Stimulated activated CD4-positive, alpha-beta T cell treated with anti-CD3 and anti-CD28 coated beads, Interleukin-2, amount 100 ng/mL, for 48 hours (primary cell): ENCODE results near the gene INAFM2.

Source experiments
- DNase-seq, 2 donors: peaks; one replicate each; pipeline ENCODE4 v3.0.0-alpha.2; 2020

The INAFM2 gene

DNA sequence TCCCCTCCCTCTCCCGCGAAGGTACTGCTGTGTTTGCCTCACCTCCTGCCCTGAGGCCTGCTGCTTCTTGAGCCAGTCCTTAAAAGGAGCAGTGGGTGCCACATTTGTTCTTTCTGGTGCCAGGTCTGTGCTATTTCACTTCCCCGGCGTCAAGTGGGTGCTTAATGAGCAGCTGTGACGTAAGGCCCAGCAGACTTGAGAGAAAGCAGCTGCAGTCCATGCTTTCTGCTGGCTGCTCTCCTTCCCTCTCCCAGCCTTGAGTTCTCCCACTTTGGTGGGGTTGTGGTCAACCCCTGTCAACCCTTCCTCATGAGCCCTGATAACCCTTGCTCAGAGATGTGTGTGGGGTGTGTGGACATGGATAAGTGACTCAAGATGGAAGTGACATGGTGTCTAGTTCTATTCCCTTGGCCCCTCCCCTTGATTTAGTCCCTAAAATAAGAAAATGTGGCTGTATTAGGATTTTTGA lies 6.9 kb downstream of the INAFM2 start:
- DNase-seq: no peak

DNA sequence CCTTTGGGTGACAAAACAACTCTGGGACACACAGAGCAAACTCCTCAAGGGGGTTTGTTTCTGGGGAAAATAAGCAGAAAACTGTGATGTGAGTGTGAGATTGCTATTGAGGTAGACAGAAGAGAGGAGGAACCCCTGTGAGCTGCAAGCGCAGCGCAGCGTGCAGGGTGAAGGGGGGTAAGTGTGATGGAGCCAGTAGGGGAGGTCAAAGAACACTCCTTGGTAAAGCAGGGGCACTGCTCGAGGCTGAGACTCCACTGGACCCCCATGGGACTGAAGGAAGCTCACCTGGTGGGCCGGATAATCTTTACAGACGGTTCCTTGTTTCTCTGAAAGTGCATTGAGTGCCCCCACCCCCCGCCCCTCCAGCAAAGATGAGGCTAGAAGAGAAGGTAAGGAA lies 7.5 kb downstream of the INAFM2 start:
- DNase-seq: no peak

DNA sequence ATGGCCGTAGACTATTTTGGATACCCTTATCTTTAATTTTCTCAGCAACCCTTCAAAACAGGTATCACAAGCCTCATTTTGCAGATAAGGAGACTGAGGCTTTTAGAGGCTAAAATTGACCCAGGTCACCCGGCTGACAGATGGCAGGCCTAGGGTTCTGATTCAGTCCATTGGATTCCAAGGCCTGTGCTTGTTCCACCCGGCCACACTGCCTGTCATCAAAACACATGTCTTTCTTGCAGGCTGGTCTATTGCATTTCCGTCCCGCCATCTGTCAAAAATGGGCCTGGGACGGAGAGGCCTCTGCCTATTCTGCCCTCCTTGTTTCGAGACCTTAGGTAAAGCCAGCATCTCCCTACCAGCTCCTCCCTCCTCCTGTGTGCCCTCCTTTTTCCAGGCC lies 8.1 kb downstream of the INAFM2 start:
- no peak for DNase-seq

DNA sequence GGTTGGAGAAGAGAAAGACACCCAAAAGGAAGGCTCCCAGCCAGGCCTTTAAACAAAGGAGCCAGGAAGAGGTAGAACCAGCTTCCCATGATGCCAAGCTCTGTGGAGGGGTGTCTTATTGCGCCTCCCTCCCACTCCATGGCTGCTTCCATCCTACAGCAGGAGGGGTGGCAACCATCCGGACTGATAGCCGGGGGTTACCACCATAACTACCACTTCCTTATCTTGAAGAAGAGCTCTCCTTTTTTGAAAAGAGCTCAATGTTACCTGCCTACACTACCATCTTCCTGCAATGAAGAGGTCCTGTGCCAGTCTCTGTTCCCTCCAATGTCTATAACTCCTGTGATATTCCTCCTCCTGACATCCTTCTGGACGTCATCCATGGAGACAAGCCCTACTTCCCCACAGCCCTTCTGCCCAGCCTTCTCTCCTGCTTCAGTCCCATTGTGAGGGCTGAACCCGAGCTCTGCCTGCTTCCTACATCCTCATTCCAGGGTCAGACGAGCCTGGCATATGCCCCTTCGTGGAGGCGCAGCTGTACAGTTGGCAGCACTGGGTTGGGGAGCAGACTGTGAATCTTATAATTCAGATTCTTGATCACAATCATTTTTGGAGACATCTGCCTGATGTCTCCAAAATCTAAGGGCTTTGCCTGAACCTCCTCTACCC lies 8.8 kb downstream of the INAFM2 start:
- no peak for DNase-seq

DNA sequence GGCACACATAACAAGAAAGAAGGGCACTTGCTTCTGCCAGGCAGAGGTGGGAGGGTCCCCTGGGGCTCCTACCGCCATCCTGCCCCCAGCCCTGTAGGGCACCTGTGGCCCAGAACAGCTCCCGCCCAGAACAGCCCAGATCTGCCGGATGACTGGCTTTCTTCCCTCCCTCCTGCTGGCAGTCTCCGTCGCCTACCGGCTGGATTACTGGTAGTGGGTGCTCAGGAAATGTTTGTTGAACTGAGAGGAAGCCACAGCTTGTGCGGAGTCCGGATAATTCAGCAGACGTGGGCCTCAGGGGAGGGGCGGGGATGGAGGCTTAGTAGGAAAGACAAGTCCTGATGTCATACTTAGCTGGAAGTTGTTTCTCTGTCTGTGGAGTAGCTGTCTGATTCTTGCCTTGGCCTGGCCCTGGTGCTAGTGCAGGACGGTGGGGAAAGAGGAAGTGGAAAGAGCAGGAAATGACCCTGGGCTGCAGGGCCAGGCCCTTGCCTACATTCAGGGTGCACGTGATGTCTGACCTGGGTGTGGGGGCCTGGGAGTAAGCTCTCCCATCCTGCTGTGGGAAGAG lies 10.5 kb downstream of the INAFM2 start:
- no peak for DNase-seq

DNA sequence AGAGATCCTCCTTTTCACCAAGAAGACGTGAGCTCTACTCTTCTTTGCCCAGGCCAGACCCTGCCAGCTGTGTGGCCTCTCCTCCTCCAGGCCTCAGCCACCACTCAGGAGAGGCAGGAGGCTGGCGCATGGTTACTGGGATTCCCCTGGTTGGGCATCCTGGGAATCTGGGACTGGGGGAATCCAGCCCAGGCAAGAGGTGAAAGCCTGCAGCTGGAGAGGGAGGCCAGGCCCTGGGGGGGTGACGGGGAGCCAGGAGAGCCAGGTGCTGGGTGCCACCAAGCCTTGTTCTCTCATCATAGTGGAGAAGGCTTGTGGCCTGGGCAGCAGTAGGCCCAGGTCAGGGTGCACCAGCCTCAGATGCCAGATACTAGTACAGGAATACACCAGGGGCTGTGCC lies 11.0 kb downstream of the INAFM2 start:
- no peak for DNase-seq

DNA sequence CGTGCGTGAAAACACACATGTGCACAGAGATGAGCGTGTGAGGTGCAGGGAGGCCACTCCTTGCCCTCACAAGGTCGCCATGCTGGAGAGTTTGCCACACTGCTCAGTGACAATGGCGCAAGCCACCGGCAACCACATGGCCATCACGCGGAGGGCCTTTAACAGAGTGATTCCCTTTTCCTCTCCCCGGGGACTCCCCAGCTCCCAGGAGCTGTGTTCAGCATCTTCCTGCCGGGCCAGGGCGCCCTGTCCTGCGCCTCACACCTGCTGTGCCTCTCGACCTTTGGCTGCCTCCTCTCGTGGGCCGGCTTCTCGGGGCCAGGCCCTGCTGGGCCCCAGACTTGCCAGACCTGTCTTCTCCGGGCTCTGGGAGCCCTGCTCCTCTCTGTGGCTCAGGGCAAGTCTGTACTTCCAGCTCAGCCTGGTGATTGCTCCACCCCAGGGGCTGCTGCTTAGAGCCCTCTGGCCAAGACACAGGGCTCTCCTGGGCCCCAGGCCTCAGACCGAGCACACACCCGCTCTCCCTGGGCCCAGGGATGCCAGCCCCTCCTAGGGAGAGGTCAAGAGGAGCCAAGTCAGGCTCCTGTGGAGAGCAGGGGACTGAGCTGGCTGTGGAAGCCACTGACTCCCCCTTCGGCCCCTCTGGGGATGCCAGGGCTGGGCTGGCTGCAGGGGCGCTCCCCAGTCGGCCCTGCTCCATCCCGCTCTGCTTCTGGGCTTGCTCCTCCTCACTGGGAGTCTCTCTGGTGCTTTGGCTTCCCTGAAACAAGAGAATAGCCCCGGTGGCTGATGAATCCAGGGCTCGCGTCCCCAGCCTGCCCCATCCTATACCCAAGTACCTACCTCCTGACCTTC lies 11.7 kb downstream of the INAFM2 start:
- no peak for DNase-seq

DNA sequence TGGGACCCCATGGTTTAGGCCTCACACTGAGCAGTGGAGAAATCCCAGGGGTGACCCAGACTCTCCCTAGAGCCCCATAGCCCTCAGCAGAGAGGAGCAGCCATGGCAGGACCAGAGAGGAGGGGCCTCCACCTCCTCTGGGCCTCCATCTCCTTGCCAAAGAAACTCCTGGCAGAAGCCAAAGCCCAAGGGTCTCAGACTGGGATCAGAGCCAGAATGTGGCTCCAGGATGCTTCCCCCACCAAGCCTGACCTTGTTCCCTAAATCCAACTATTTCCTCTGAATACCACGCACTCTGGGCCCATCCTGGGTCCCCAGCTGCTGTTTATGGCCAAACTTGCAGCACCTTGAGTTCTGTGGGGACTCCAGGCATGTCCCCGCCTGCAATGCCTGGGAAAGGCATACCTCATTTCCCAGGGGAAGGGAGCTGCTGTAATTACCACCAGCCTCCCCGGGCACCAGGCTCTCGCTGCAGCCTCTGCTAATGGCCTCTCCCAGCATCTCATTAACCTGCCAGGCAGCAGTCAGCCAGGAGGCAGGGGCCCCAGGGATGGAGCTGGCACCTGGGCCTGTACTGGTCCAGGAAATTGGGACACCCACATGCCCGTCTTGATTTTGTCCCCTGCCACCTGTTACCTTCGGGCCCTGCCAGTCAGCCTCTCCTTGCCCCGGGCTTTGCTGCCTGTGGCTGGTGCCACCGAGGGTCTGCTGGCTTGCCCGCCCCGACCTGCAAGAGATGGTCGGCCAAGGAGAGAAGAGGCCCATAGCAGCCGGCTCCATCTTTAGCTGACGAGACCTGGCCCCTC lies 12.6 kb downstream of the INAFM2 start:
- no peak for DNase-seq

DNA sequence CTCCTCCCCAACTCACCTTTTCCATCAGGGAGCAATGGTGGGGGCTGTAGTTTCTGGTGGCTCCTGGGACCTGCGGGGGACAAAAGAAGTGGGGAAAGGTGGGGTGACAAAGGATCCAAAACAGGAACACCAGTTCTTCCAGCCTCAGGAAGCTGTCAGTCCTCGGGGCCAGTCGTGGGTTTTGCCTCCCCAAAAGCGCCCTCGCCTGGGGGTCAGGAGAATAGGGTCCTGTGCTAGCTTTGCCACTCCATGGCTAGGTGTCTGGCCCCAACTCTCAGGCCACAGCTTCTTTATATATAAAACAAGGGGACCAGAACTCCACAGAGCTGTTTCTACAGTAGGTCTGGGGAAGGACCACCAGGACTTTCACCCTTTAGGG lies 13.2 kb downstream of the INAFM2 start:
- DNase-seq: no peak

DNA sequence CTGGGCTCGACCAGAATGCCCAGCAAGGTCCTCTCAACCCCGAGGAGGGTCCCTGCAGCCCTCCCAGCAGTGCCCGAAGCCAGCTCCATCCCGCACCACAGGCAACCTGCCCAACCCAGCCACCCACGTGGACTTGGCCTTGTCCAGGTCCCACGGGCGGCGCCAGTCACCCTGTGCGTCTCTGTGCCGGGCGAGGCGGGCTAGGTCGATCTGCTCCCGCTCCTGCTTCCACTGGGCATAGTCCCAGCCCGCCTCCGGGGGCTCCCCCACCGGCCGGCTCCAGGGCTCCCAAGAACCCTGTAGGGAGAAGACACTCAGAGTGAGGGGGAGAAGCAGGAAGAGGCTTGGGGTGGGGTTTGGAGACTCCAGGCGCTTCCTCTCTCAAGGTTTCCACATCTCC lies 14.1 kb downstream of the INAFM2 start:
- DNase-seq: no peak

DNA sequence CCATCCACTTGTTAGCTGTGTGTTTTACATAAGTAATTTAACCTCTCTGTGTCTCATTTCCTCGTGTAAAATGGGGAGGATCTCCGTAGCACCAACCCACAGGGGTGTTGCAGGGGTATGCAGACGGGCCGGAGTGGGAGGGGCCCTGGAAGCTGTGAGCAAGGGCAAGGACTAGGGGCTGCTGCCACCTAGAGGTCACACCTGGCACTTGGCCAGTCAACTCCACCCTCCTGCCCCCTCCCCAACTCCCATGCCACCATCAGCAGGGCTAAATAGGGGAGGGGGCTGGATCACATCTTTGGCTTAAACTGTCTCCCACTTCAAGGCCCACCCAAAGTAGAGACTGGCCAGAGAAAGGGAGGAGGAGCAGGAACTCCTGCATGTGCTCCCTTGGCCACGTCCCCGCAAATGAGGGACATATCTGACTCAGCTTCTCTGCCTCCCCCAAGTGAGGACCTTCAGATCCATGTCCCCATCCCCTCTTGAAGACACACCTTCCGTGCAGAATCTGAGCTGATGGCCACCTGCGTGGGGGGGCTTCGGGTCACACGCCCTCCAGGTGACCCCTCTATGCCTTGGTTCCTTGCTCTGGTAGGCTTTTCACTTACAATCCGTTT lies 14.7 kb downstream of the INAFM2 start:
- DNase-seq: peak; percentile 70 to 79

DNA sequence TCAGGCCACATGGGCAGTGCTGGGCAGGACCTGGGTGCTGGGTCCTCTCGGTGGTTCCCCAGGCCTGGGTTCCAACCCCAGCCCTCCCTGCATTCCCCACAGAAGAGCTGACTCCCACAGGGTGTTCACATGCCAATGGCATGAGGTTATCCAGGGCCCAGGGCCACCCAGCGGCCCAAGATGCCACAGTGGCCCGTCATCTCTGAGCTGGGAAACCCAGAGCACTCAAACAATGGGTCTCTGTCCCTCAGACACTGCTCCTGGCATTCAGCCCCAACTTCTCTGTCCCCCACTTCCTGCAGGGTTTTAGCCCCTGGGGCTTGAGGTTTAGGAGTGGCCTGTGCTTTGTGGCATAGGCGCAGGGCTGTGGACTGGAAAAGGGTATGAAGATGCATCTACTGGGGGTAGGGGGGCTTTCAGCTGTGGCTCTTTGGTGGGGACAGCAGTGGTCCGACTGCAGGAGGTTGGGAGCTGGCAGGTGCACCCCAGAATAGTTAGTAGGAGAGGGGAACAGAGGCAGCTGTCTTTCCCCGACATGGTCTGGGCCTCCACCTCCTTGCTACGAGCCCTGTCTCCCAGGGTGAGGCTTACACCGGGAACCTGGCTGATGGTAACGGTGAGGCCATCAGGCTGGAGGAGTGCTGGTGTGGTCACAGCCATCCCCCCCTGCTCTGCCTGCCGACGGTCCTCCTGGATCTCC lies 15.6 kb downstream of the INAFM2 start:
- DNase-seq: no peak

DNA sequence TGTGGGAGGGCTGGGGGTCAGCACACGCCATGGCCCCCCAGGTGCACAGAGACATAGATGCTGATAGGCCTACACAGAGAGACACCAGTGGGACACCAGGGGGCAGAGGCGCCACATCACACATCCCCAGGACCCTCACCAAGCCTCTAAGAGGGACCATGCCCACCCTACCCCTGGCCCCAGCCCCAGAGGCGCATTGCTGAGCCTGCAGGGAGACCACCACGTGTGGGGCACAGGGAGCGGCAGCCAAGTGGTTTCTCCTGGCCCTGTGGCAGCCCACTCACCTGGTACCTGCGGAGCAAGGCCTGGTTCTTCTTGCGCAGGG lies 16.1 kb downstream of the INAFM2 start:
- DNase-seq: no peak

DNA sequence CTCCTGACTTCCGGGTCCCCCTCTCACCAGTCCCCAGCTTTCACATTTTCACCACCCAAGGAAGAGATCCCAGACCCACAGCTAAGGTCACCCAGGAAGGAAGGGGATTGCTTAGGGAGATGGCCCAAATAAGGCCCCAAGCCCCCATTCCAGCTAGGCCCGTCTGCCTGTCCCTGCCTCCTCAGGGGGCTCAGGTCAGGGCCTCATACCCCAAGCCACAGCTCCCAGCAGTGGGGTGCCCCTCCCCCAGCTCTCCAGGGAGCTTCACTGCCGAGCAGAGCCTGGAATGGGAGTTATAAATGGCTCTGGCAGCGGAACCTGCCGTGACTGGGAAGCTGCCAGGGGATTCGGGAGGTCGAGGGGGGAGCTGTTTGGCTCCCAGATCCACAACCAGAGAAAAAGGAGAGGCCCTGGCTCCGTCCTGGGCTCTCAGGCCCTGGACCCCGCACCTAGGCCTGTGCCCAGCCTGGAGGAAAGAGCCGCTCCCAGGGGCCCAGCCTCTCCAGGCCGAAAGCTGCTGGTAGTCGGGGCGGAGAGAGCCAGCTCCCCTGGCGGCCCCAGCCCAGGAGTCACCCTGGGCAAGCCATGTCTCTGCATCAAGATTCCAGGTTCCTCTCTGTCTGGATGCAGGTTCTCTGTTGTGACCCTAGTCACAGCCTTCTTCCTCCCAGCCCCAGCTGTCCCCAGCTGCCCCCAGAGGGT lies 16.7 kb downstream of the INAFM2 start:
- DNase-seq: no peak

DNA sequence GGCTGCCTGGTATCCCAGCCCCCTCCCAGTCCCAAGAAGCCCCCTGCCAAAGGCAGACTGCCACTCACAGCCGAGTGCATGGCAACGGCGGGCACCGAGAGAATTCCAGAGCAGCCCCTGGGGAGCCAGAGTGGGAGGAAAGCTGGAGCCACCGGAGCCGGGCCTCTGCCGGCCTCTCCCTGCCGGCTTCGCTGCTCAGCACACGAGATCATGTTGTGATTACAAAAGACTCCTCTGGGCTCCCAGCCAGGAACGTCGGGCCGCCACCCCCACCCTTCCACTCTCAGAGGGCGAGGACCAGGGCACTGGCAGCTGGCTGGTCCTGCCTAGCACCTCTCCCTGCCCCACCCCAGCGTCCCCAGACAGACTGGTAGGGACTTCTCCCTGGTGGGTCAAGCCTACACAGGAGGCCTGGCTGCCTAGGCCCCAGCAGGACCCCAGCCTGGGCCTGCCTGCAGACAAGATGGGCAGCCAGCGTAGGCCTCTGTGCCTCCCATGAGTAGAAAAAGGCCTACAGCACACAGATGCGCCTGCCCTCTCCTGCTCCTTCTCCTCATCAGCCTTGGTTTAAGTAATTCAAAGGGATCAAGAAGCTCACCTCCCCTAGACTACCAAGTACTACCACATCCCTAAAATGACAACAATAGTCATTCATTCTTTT lies 17.4 kb downstream of the INAFM2 start, which contains the start of gene CCDC9B:
Gene CCDC9B, minus strand, starts transcription at position 200 of the 661 bp plus-strand sequence. Its CDS starts 120 bp downstream, at position 80.
- DNase-seq: no peak

DNA sequence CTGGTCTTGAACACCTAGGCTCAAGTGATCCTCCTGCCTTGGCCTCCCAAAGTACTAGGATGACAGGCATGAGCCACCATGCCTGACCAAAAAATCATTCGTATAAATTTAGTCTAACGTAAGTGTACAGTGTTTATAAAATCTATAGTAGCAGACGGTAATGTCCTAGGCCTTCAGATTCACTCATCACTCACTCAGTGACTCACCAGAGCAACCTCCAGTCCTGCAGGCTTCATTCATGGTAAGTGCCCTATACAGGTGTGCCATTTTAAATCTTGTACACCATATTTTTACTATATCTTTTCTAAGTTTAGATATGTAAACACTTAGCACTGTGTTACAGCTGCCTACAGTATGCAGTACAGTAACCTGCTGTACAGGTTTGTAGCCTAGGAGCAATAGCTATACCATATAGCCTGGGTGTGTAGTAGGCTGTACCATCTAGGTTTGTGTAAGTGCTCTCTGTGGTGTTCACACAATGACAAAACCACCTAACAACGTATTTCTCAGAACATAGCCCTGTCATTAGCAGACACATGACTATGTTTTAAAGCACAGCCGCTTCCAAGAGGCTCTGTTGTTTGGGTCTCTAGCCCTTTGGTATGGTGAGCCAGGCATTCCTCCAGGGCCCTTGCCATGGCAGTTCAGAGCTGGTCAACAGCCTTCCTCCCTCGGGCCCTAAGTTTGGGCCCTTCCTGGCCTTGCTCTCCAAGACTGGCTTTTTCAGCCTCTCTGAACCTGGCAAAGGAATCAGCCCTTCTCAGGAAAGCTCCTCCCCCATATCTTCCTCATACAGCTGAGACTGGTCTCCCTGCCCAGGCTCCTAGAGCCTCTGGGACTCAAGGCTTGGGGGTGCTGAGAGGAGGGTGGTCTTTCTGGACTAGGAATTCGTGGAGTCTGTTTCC lies 19.2 kb downstream of the INAFM2 start:
- no peak for DNase-seq

DNA sequence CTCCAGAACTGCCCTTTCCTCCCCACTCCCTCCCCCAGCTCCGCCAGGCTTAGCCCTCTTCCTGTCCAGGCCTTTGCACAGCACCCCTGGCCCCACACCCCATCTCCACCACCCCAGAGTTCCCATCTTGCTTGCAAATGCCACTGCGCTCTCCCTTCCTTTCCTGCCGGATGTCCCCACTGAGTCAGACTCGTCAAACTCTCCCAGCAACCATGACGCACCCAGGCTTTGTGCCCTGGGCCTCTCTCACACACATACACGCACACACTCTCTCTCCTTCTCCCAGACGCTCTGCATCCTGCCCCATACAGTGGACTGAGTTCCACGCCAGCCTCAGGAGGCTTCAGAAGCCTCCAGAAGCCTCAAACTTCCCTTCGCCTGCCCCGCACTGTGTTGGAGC lies 20.0 kb downstream of the INAFM2 start:
- DNase-seq: no peak

DNA sequence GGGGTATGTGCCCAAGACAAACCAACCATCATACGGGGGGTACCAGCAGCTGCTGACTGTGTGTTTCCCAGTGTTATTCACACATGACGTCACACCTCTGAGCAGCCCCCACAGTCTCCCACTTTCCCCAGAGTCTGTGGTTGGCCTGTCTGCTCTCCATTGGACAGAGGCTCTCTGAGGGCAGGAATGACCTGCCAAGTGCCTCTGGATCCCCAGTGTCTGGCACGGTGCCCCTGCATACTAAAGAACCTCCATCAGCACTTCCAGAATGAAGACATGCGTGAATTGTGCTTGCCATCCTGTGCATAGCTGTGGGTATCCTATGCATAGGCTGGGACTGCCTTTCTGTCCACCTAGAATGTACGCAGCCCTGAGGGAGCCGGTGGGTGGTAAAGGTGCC lies 20.7 kb downstream of the INAFM2 start:
- DNase-seq: no peak

DNA sequence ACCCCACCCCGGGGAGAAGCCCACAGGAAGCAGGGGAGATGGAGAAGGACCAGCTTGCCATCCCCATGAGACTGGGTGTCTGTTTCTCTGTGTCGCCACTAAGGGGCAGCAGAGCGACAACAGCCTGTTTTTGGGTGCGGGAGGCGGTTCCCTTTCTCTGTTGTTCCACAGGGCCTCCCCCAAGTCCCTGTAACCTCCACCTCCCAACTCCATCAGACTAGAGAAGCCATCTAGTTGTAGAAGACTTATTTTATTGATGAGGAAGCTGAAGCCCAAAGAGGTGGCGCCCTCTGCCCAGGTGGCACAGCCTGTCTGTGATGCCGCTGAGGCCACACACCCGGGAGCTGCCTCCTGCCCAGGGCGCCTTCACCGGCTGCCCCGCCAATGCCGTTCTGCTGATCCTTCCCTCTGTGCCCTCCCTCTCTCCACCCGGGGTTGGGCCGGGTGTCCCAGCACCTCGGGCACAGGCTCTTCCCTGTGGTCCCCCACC lies 21.2 kb downstream of the INAFM2 start:
- peak; percentile 69 to 70 for DNase-seq
